ENCODE data around the gene FTH1.
A peak's percentile ranks its signal among the peaks of the same experiment; 100 is the strongest.
"Not testable (repeated sequence)": the region's sequence is repeated elsewhere in the genome, so short reads cannot be mapped to it uniquely, and the experiment has no call there.

FTH1 gene

DNA sequence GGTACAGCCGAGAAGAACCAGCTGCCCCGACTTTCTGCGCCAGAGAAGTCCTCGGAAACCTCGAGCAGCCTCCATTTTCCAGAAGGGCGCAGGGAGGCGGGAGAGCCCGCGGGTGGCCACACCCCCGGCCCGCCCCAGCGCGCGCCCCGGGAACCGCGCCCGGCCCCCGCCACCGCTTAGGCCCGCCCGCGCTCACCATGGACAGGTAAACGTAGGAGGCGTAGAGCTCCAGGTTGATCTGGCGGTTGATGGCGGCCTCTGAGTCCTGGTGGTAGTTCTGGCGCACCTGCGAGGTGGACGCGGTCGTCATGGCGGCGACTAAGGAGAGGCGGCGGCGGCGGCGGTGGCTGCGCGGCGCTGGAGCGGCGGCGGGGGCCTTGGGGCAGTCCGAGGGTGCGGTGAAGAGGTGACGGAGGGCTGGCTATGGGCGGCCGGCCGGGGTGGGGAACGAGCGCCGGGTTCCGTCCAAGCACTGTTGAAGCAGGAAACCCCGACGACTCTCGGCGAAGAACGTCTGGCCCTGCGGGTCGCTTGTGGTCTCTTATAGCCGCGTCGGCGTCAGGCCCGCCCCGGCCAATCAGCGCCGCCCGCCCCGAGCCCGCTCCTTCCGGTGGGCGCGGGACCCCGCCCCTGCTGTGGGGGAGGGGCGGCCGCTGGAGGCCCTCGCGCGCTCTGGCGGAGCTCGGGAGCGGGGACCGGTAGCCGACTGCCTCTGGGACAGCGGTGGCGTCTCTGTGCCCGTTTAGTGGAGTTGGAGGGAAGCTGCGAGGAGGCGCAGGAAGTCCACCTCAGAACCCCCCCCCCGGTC lies at the start of gene FTH1:
Gene FTH1, minus strand, starts transcription at position 519 of the 808 bp plus-strand sequence. Its CDS starts 209 bp downstream, at position 310.
- peak; percentile 93 for DNase-seq

DNA sequence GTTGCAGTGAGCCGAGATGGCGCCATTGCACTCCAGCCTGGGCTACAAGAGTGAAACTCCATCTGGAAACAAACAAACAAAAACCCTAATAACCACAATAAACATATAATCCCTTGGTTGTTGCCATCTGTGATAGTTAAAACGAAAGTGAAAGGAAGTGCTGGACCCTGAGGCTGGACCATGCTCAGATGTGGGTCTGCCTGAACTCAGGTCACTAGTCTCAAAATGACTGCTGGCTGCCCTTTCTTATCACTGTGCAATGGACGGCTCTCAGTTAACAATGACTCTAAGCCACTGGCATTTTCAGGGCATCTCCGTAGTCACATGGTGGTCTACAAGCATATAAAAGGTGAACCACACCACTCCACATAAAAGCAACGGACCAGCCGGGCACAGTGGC lies 48.2 kb upstream of the FTH1 start:
- no peak for DNase-seq

DNA sequence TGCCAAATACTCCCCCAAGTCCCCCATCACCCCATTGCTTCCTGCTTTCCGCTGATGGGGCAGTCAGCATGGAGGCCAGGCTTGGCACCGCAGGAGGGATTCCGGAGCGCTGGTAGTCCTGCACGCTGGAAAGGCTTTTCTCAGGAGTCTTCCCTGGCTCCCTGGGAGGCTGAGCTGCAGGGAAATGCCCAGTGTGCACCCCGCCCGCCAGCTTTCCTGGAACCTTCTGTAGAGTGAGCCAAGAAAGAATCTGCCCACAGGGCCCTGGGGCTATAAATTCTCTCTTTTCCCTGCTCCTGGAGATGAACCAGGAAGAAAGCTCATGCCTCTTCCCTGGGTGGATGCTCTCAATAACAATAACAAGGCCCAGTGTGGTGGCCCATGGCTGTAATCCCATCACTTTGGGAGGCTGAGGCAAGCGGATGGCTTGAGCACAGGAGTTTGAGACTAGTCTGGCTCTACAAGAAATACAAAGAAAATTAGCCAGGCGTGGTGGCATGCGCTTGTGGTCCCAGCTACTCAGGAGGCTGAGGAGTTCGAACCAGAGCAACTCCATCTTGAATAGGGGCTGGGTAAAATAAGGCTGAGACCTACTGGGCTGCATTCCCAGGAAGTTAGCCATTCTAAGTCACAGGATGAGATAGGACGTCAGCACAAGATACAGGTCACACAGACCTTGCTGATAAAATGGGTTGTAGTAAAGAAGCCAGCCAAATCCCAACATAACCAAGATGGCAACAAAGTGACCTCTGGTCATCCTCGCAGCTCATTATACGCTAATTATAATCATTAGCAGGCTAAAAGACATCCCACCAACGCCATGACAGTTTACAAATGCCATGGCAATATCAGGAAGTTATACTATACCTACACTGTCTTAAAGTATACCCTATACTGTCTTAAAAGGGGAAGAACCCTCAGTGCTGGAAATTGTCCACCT lies 46.4 kb upstream of the FTH1 start:
- no peak for DNase-seq

DNA sequence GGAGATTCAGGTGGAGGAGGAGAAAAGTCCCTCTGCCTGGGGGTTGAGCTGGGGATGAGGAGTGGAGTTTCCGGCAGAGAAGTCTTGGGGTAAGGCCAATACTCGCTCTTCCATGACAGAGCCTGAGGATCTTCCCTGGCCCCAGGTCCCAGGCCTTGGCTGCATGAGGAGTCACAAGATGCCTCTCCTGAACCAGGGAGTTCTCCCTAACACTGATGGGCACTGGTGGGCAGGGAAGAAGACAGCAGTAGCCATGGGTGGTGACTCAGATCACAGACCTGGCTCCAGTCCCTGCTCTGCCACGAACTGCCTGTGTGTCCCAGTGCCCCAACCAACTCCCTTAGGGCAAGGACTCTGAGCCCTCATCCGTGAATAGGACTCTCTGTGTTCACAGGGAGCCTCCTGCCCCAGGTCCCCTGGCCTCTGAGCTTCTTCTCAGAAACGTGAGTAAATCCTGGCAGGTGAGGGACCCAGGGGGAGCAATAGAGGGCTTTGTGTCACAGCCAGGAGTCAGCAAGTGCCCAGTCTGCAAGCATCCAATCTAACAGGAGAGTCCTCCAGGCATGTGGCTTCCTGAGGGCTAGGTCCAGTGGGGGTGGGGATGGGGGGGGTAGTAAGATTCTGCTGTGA lies 45.5 kb upstream of the FTH1 start:
- no peak for DNase-seq

DNA sequence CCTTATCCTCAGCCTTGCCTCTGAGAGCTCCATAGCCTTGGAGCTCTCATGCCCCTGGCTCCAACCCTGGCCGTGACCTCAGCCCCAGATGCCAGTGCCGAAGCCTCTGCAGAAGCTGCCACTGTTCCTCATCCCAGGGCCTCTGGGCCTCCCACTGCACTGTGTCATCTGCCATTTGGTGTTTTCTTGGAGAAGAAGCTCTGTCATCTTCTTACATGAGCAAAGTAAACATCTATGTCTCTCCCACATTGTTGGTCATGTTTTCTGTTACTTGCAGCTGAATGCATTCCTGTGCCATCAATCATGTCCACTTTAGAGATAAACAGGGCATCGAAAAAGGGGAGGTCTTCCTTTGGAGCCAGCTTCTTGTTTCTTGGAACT lies 45.0 kb upstream of the FTH1 start:
- no peak for DNase-seq

DNA sequence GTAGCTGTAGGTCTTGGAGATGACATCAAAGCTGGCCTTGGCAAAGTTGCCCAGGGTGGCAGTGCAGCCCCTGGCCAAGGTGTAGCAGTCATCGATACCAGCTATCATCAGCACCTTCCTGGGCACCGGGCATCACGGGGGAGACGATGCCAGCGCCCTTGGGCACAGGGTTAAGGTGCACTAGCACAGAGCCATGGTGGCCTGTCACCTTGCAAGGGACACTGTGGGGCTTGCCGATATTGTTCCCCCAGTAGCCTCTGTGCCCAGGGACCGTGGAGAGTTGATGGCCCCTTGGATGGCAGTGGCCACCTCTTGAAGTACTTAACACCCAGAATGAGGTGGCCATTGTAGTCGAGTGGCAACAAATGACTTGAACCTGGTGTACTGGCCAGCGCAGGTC lies 44.4 kb upstream of the FTH1 start:
- DNase-seq = no peak

DNA sequence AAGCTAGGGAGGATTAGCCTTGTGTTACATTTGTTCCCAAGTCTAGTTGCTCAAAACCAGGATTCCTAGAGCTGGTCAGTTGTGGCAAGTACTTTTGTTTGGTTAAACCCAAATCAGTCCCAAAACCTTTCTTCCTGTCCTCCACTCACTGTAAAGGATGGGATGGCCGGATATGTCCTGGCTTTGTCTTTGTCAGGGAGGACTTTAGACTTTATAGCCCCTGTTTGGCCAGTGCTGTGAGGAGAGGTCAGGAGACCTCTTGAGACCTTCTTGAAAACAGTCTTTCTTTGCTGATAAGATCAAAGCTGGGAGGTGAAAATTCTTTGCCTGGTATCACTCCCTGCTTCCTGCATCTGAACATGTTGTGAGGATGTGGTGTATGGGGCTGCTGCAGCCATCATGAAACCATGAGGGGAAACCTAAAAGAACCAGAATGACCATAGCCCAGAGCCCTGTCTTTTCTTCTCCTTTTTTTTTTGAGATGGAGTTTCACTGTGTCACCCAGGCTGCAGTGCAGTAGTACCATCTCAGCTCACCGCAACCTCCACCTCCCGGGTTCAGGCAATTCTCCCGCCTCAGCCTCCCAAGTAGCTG lies 43.6 kb upstream of the FTH1 start:
- no peak for DNase-seq

DNA sequence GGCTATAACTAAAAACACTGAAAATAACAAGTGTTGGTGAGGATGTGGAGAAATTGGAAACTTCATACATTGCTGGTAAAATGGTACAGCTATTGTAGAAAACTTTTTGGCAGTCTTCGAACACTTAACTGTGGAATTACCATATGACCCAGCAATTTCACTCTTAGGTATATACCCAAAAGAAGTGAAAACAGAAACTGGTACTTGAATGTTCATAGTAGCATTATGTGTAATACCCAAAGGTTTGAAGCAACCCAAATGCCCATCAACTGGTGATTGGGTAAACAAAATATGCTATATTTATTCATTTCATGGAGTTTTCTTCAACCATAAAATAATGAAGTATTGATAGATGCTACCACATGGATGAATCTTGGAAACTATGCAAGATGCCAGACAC lies 40.8 kb upstream of the FTH1 start:
- DNase-seq = no peak

DNA sequence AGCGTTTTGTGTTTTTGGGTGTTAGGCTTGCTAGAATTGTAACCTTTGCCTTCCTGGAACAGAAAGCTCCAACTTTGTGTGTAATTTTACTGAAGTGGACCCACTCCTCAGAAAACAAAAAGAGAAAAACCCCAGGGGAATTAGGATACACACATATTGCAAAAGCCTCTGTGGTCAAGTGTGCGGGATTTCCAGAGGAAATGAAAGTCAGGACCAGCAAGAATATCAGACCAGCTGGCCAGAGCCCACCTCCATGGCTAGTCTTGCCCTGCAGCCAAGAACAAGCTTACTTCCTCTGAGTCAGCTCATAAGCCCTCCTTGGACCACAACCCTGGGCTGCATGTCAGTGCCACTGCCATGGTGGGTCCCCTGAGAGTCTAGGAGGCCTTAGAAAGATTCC lies 37.0 kb upstream of the FTH1 start:
- no peak for DNase-seq

DNA sequence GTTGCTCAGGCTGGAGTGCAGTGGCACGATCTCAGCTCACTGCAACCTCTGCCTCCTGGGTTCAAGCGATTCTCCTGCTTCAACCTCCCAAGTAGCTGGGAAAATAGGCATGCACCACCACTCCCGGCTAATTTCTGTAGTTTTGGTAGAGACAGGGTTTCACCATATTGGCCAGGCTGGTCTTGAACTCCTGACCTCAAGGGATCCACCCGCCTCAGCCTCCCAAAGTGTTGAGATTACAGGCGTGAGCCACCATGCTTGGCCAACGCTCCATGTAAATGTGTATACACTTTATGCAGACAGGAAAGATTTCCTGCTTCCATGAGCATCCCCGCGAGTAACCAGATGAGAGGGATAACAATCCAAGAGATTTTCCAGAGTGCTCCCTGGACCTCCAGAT lies 34.8 kb upstream of the FTH1 start:
- DNase-seq = not testable (repeated sequence)

DNA sequence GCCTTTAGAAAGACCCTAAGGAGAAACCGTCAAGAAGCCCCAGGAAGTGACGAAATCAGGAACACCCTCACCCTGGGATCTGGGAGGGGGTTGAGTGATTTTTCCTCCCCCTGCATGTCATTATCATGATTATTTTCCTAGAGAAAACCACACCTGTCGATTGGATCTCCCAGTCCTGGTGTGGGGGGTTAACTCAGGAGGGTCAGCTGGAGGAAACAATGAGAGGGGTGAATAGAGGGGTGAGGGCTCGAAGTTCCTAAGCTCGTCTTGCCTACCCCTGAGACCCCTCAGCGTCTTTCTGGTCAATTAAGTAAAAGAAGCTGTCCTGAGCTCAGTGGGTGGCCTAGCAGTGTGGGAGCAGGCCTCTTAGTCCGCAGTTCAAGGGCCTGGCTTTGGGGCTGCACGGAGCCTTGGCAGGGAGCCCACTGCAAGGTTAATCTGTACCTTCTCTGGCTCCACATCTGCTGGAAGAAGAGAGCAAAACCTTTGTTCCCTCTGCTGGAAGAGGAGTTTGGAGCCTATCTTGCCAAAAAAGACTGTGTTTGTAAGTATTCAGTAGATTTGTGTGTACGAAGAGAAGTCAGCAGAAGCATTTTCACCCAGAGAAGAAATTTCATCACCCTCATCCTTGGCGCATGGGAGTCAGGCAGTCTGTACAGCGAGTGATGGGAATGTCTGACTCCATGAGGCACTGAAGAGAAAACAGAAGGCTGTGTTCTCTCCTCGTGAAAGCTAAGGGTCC lies 34.2 kb upstream of the FTH1 start:
- DNase-seq = no peak

DNA sequence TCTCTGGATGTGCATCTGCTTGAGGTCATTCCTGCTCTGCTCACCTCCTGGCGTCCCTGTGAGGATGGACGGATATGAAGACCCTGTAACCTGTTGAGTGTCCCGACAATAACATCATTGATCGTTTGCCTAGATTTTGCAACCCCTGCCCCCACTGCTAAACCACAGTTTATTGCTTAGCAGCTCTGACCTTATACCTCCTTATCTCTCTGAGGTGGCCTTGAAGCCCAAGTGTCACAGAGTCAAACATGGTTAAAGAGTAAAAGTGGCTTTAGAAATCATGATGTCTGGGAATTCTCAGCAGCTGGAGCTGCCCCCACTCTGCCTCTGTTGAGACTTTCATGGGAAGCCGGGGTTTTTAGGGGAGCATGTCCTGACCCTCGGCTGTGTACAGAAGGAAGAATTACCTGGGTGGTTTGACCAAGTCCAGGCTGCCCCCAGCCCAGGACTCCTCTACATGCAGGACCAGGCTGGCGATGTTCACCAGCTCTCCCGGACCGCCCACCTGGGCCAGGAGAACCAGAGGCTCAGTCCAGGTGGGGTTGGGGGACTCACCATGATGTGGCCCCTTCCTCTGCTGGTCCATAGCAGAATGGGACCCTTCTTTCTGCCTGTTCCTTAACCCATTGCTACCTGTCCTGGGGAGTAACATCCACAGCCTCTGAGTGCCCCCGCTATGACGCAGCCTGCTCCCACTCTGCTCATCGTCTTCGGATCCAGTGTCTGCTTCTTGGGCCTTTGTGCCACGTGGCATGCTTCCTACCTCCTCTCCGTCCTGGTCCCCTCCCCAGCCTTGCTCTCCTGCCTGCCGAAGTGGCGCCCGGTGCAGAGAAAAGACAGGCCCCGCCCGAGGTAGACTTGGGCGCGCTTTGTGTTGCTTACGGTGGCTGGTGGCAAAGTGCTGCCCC lies 33.4 kb upstream of the FTH1 start:
- no peak for DNase-seq

DNA sequence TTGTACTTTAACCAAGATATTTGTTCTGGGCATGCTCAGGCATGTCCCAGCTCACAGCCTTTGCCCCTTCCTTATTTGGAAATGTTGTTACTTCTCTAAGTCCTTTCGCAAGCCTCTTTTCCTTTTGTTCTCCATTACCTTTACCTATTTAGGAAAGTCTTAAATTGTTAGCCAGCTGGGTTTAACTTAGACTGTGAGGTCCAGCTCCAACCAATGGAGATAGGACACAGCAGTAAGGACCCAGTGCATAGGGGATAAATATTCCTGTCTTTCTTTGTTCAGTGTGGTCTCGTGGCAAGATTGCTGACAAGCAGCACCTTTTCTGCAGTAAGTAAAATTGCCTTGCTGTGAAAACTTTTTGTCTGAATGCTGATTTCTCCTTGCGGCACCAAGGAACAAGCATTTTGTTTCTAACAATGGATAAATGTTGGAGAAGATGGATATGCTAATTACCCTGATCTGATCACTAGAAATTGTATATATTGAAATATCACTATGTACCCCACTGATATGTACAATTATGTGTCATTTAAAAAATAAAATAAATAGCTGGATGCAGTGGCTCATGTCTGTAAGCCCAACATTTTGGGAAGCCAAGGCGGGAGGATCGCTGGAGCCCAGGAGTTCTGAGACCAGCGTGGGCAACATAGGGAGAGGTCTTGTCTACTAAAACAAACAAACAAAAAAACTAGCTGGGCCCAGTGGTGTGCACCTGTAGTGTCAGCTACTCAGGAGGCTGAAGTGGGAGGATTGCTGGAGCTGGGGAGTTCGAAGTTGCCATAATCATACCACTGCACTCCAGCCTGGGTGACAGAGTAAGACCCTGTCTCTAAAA lies 31.9 kb upstream of the FTH1 start:
- DNase-seq = no peak

DNA sequence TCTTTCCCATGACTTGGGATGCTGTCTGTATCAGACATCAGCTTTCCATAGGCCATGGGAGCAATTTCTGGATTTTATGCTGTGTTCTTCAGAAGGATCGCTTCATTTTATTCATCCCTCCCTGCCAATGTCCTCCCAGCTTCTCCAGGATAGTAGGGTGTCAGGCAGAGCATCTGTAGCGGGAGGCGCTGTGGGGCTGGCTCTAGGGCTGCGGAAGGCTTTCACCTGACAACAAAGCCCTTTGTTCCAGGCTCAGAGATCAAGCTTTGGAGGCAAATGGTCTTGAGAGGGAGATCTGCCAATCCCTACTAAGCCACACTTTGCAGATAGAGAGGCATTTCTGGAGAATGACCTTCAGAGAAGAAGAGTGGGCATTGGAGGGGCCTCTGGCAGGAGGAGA lies 29.5 kb upstream of the FTH1 start:
- no peak for DNase-seq

DNA sequence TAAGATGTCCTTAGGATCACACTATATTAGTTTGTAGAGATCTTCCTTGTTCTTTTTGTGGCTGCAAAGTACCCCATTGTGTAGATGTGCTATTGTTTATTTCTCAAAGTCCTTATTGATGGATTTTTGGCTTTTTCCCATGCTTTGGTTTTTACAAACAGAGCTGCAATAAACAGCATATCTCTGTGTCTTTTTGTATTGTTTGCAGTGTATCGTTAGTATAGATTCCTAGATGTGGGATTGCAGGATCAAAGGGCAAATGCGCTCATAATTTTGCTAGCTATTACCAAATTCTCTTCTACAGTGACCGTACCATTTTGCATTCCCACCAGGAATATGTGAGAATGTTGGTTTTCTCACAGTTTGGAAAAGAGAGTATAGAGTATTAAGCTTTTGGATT lies 27.5 kb upstream of the FTH1 start:
- no peak for DNase-seq

DNA sequence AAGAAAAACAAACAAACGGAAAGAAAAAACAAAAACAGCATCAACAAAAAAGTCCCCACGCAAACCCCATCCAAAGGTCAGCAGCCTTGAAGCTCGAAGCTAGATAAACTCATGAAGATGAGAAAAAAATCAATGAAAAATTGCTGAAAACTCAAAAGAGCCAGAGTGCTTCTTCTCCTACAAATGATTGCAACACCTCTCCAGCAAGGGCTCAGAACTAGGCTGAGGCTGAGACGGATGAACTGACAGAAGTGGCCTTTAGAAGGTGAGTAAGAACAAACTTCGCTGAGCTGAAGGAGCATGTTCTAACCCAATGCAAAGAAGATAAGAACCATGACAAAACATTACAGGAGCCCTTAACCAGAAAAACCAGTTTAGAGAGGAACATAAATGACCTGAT lies 18.4 kb upstream of the FTH1 start:
- no peak for DNase-seq

DNA sequence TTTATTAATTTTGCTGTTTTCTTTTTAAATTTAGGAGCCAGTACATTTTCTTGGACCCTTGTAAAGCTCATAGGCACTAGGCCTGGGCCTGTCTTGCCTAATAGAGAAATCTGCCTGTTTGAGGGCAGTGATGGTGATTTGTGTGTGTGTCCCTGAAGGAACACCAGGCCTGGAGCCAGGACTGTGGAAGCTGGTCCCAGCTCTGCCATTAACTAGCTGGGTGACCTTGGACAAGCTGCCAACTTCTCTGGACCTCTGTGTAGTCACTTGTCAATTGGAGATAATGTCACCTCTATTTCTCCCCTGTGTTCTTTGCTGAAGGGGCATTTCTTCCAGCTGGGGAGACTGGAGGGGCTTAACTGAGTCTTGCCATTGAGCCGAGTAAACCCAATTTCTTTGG lies 16.0 kb upstream of the FTH1 start:
- DNase-seq = no peak

DNA sequence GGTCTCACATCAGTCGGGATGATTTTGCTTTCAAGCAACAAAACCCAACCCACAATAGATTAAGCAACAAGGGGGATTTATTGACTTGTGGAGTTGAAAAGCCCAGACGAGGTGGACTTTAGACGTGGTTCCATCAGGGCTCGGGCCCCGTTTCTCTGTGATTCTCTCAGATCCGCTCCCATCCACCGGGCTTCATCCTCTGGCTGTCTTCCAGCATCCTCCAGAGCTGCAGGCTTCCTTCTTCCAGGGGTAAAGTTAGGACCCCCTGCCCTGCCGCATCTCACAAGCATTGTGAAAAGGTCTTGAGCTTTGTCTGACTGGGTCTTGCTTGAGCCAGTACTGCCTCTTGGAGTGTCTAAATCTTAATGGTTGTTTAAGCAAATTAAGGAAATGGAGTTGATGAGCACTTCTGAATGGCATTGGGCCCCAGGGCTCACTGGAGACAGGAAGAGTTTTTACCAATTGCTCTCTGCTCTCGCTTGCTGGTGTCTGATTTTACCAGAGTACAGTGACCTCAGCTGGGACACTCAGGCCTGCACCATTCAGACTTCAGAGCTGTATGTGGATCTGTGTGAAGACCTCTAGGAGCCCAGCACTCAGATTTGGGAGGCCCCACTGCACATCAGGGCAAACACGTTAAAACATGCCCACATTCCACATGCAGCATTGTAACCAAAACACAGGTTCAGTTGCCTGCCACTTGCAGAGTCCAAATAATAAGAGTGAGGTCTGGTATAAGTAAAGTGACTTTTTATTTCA lies 13.5 kb upstream of the FTH1 start:
- no peak for DNase-seq
